Cerebellar cortex (tissue), 1 donor: Measurements from ENCODE around the gene TYROBP.
A peak's percentile ranks its signal among the peaks of the same experiment; 100 is the strongest.

Experiments used
- DNase-seq: peaks from one replicate; pipeline ENCODE4 v3.0.0-alpha.2; 2015; ENCODE audit warnings: low spot score

Gene TYROBP

GRCh38 chr19:35870124-35870736 lies 37.9 kb downstream of the TYROBP start:
- DNase-seq, result peak; percentile 85

DNA sequence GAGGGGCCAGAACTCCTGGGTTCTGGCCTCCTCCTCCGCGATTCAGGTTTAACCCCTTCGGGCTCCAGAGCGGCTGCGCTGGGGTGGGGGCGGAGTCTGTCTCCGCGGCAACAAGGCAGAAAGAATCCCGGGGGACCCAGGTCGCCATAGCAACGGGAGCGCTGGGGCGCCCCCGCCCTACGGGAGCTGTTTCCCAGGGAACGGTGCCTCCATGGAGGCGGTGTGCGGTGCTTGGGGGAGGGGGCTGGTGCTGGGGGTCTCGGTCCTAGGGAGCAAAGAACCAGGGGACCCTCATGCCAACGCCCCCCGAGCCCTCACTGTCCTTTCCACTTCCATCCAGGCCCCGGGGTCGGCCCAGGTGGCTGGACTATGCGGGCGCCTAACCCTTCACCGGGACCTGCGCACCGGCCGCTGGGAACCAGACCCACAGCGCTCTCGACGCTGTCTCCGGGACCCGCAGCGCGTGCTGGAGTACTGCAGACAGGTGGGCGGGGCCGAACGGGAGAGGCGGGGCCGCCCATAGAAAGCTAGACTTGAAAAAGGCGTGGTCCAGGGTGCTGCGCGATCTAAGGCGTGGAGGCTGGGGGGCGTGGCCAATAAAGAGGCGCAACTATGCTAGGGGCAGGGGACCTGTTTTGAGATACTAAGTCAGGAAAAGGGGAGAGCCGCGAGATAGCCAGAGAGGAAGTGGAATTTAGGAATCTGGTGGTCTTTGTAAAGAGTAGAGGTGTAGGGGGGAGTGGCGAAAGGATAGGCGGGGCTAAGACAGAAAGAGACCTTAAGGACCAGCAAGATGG lies 38.6 kb downstream of the TYROBP start:
- peak; percentile 86 for DNase-seq

DNA sequence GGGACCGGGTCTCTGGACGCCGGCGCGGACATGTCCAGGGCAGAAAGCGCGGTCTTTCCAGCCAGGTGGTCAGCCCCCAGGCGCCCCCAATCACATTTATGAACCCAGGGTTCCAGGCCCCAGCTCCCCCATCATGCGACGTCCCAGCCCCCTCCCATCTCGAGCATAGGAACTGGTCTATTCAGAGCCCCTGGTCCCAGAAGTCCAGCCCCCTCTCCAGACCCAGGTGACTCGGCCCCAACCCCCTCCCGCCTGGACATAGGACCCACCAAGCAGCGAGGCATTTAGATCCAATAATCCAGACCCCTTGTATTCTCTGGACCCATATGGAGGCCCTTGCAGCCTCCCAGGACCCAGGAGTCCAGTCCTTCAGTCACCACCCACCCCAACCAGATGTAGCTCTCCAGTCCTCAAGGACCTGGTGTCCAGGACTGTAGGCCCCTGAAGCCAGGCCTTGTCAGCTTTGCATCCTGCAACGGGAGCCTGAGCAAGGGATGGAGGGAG lies 39.2 kb downstream of the TYROBP start:
- DNase-seq, result no peak

- DNase-seq, result peak; percentile 68
Measured at GRCh38 chr19:35868172-35868822, 39.8 kb downstream of the TYROBP start, which contains the start of gene APLP1. Gene APLP1, plus strand, starts transcription at chr19:35868574. Its CDS starts 63 bp downstream, at chr19:35868637.

- DNase-seq, result no peak
Measured at GRCh38 chr19:35863018-35863417, 45.1 kb downstream of the TYROBP start.

DNA sequence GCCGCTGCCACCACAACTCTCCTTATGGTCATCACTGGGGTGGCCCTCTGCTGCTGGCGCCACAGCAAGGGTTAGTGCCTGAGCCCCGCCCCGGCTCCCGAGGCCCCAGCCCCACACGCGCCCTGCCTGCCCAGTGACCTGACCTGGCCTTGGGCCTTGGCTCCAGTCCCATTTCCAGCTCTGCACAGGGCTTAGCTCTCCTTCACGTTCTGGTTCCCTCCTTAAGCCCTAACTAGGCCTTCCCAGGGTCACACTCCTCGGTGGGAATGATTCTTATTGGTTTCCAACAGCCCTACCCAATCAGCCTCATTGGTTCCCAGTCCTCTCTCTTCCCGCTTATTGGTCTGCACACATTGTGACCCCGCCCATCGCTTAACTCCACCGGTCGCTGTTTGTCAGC lies 45.6 kb downstream of the TYROBP start:
- no peak for DNase-seq

- DNase-seq, result no peak
Measured at GRCh38 chr19:35861640-35862160, 46.4 kb downstream of the TYROBP start.

DNA sequence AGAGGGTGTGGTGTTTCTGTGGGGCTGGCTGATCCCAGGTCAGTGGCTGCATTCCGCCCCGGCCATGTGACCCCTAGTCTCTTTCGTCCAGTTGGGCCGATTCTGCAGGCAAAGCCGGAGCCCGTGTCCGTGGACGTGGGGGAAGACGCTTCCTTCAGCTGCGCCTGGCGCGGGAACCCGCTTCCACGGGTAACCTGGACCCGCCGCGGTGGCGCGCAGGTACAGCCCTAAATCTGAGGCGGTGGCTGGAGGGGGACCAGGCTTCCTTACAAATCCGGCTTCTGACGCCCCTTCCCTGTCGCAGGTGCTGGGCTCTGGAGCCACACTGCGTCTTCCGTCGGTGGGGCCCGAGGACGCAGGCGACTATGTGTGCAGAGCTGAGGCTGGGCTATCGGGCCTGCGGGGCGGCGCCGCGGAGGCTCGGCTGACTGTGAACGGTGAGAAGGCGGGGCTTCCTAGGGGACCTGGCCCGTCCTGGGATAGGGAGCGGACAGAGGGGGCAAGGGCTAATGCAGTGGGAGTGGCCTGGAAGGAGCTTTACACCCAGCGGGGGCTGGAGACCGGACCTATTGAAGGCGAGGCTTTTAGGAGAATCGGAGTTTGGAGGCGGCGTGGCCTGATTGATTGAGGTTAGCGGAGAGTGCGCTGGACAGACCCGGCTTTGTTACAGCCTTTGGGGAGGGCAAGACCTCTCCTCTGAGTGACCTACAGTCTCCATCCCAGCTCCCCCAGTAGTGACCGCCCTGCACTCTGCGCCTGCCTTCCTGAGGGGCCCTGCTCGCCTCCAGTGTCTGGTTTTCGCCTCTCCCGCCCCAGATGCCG lies 47.1 kb downstream of the TYROBP start:
- DNase-seq, result no peak

GRCh38 chr19:35860436-35860817 lies 47.7 kb downstream of the TYROBP start:
- DNase-seq, result no peak

DNA sequence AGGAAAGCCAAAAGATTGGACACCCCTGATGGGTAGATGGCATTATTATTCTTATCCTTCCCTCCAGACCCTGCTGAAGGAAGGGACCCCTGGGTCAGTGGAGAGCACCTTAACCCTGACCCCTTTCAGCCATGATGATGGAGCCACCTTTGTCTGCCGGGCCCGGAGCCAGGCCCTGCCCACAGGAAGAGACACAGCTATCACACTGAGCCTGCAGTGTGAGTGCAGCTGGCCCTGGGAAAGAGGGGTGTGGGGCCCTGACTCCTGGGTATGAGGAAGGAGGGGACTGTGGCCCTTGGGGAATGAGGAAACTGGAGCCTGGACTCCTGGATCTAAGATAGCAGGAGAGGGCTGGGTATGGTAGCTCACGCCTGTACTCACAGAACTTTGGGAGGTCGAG lies 48.7 kb downstream of the TYROBP start:
- no peak for DNase-seq

GRCh38 chr19:35858311-35858710 lies 49.8 kb downstream of the TYROBP start:
- no peak for DNase-seq

- no peak for DNase-seq
Measured at GRCh38 chr19:35856546-35857149, 51.4 kb downstream of the TYROBP start, which contains the start of gene KIRREL2. Gene KIRREL2, plus strand, starts transcription at chr19:35856911. Its CDS starts 209 bp downstream, at chr19:35857120.
